Measurements from ENCODE around the gene CLEC20A.

DNA sequence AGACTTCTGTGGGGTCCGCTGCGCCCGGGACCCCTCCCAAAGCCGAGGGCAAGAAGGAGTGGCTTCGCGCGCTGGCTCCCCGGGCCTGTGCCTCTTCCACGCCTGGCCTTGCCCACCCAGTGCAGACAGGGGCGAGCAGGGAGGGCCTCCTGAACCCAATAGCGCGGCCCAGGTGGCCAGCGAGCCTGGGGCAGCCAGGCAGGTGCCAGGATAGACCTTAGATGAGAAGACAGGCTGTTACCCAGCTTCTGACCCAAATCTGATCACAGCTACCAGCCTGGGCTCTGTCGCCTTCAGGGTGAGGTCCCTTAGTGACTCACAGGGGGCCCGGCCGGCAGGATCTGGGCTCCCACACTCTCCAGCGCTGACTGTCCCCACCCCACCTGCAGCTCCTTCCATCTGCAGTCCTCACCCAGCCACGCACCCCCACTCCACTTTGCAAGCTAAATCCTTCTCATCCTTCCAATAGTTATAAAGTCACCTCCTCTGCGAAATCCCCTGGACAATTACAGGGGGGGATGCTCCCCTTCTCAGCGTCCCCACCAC lies 9.6 kb downstream of the CLEC20A start:
- no peak for TF ChIP-seq EZH2 (IDR thresholded peaks at IDR 0.05; ENCODE audit: insufficient read depth, poor library complexity, severe bottlenecking)
- no peak for TF ChIP-seq EZH2phosphoT487 (IDR thresholded peaks at IDR 0.05; ENCODE audit: insufficient read depth, low read depth)
